Urinary bladder (tissue), 4 donors: ENCODE data around the gene AKAP8L. TPM values are rescaled to one million over a fixed set of nuclear protein-coding genes. Genes with fewer than 3 reads are reported as not detected.
"Not testable (repeated sequence)": the region's sequence is repeated elsewhere in the genome, so short reads cannot be mapped to it uniquely, and the experiment has no call there.

Experiments
- DNase-seq: peaks from one replicate; pipeline ENCODE4 v3.0.0-alpha.2; 2015; ENCODE audit errors: extremely low spot score
- H3K27ac ChIP-seq: one replicate; pipeline ENCODE4 v1.5.1; 2013; ENCODE audit warnings: low read depth, mild to moderate bottlenecking, moderate library complexity
- H3K36me3 ChIP-seq: one replicate; pipeline ENCODE4 v1.6.1; 2013; ENCODE audit warnings: mild to moderate bottlenecking, moderate library complexity; ENCODE audit not compliant: insufficient read depth
- H3K4me1 ChIP-seq: one replicate; pipeline ENCODE4 v1.6.1; 2013; ENCODE audit warnings: mild to moderate bottlenecking, moderate library complexity; ENCODE audit not compliant: insufficient read depth
- H3K4me3 ChIP-seq: one replicate; pipeline ENCODE4 v1.5.1; 2013; ENCODE audit warnings: low read depth, low read length
- WGBS: extraction: QIAGEN DNeasy Blood & Tissue Kit; methylation state at CpG from one replicate; pipeline ENCODE4 v1.1.7; 2013; 5-methylcytosine and 5-hydroxymethylcytosine counted together
- polyA plus RNA-seq: library from polyadenylated mRNA; stranded (reverse); fragments of 200-250 nt; gene quantifications from one replicate; pipeline ENCODE4 v1.2.3, GENCODE V29; 2013
- total RNA-seq: library from RNA; depleted of rRNA; stranded (reverse); fragments of >200 nt; gene quantifications from one replicate; pipeline ENCODE4 v1.2.3, GENCODE V29; 2014
- donor health status: healthy with polysubstance abuse.
- donor health status: healthy.

AKAP8L gene
- total and polyA plus RNA-seq, 2 donors: 57.3 TPM

GRCh38 chr19:15368798-15369593 lies 49.8 kb downstream of the AKAP8L start:
- peaks cover 7% of the 10 kb centered on the region for H3K36me3 ChIP-seq
- no peak for DNase-seq
- H3K27ac ChIP-seq: no peak overlapping the region
- H3K4me1 ChIP-seq: no peaks in the 10 kb centered on the region
- no peak overlapping the region for H3K4me3 ChIP-seq
- WGBS: 91% methylated on average over 35 of the region's 35 CpGs

- Histone ChIP-seq H3K4me3 (no peak overlapping the region), H3K27ac (no peak overlapping the region), H3K36me3 (peaks cover 7% of the 10 kb centered on the region), H3K4me1 (no peaks in the 10 kb centered on the region)
- WGBS: 97% methylated on average over 24 of the region's 24 CpGs
- no peak for DNase-seq
Measured at GRCh38 chr19:15368051-15368632, 50.6 kb downstream of the AKAP8L start.

- no peak overlapping the region for H3K4me3 ChIP-seq
- 94% methylated on average over 3 of the region's 3 CpGs for WGBS
- DNase-seq: no peak
- H3K4me1 ChIP-seq: no peaks in the 10 kb centered on the region
- no peak overlapping the region for H3K27ac ChIP-seq
- H3K36me3 ChIP-seq: peaks cover 7% of the 10 kb centered on the region
Measured at GRCh38 chr19:15367439-15367838, 51.3 kb downstream of the AKAP8L start.

GRCh38 chr19:15365264-15365663 lies 53.5 kb downstream of the AKAP8L start:
- WGBS: 92% methylated on average over 6 of the region's 6 CpGs
- Histone ChIP-seq H3K36me3 (peaks cover 4% of the 10 kb centered on the region), H3K27ac (no peak overlapping the region), H3K4me3 (no peak overlapping the region), H3K4me1 (no peaks in the 10 kb centered on the region)
- no peak for DNase-seq

- not testable (repeated sequence) for H3K36me3 ChIP-seq, H3K4me1 ChIP-seq, H3K4me3 ChIP-seq, H3K27ac ChIP-seq, DNase-seq
- WGBS: 51% methylated on average over 3 of the region's 3 CpGs
Measured at GRCh38 chr19:15363791-15364190, 55.0 kb downstream of the AKAP8L start.

- DNase-seq, H3K4me3 ChIP-seq, H3K36me3 ChIP-seq, H3K4me1 ChIP-seq, H3K27ac ChIP-seq: not testable (repeated sequence)
- WGBS: 95% methylated on average over 30 of the region's 30 CpGs
Measured at GRCh38 chr19:15363048-15363447, 55.7 kb downstream of the AKAP8L start.

- not testable (repeated sequence) for H3K36me3 ChIP-seq, H3K4me3 ChIP-seq, H3K27ac ChIP-seq, H3K4me1 ChIP-seq, DNase-seq
- WGBS: 75% methylated on average over 4 of the region's 4 CpGs
Measured at GRCh38 chr19:15360015-15360414, 58.8 kb downstream of the AKAP8L start.

GRCh38 chr19:15358918-15359317 lies 59.9 kb downstream of the AKAP8L start:
- no peaks in the 10 kb centered on the region for H3K4me1 ChIP-seq
- H3K36me3 ChIP-seq: peaks cover 9% of the 10 kb centered on the region

GRCh38 chr19:15357906-15358305 lies 60.9 kb downstream of the AKAP8L start:
- WGBS: 97% methylated on average over 4 of the region's 4 CpGs
- Histone ChIP-seq H3K4me1 (no peaks in the 10 kb centered on the region), H3K36me3 (peaks cover 11% of the 10 kb centered on the region), H3K4me3 (no peak overlapping the region), H3K27ac (no peak overlapping the region)
- no peak for DNase-seq

More at GRCh38 chr19:15358918-15359317, 59.9 kb downstream of the AKAP8L start:
- Histone ChIP-seq H3K27ac (no peak overlapping the region), H3K4me3 (no peak overlapping the region)
- WGBS: 82% methylated on average over 3 of the region's 3 CpGs
- no peak for DNase-seq

GRCh38 chr19:15354566-15355296 lies 64.1 kb downstream of the AKAP8L start:
- Histone ChIP-seq H3K4me1 (no peaks in the 10 kb centered on the region), H3K4me3 (no peak overlapping the region), H3K27ac (no peak overlapping the region), H3K36me3 (peaks cover 11% of the 10 kb centered on the region)
- DNase-seq: no peak
- WGBS: 85% methylated on average over 27 of the region's 27 CpGs

- Histone ChIP-seq H3K4me3 (no peak overlapping the region), H3K36me3 (peaks cover 9% of the 10 kb centered on the region), H3K4me1 (no peaks in the 10 kb centered on the region), H3K27ac (no peak overlapping the region)
- 84% methylated on average over 4 of the region's 4 CpGs for WGBS
- DNase-seq: no peak
Measured at GRCh38 chr19:15353908-15354307, 64.9 kb downstream of the AKAP8L start.

- WGBS: 92% methylated on average over 8 of the region's 8 CpGs
- not testable (repeated sequence) for DNase-seq, H3K36me3 ChIP-seq, H3K27ac ChIP-seq, H3K4me3 ChIP-seq, H3K4me1 ChIP-seq
Measured at GRCh38 chr19:15352535-15352934, 66.3 kb downstream of the AKAP8L start.

GRCh38 chr19:15341328-15341727 lies 77.5 kb downstream of the AKAP8L start:
- H3K4me3 ChIP-seq, H3K27ac ChIP-seq, H3K36me3 ChIP-seq, H3K4me1 ChIP-seq, DNase-seq: not testable (repeated sequence)
- 96% methylated on average over 11 of the region's 11 CpGs for WGBS

- H3K4me1 ChIP-seq: no peaks in the 10 kb centered on the region
- peaks cover 2% of the 10 kb centered on the region for H3K36me3 ChIP-seq
- no peak overlapping the region for H3K4me3 ChIP-seq
- H3K27ac ChIP-seq: no peak overlapping the region
- DNase-seq: no peak
- 93% methylated on average over 4 of the region's 4 CpGs for WGBS
Measured at GRCh38 chr19:15340086-15340485, 78.7 kb downstream of the AKAP8L start.
